A549 treated with DMSO at 1 μM for 4 hours (cell line): ENCODE measurements around the gene LRRC8E. TPM values are rescaled to one million over a fixed set of nuclear protein-coding genes. Genes with fewer than 3 reads are reported as not detected.

Source experiments
- total RNA-seq: library from RNA; stranded (reverse); fragments of 200-300 nt; extraction: Qiagen RNA extraction; gene quantifications from 5 replicates; pipeline ENCODE4 v1.2.3, GENCODE V29; 2022; ENCODE audit warnings: low read depth

LRRC8E gene
- 6.1 to 8.9 TPM (median 7.1 TPM) in 5 replicates for total RNA-seq

GRCh38 chr19:7888145-7888825, at the start of gene LRRC8E:
Gene LRRC8E, plus strand, starts transcription at chr19:7888510. Its CDS starts 7,094 bp downstream, at chr19:7895604.

GRCh38 chr19:7874076-7874896, 14.0 kb upstream of the LRRC8E start, which contains the start of gene PRR36:
Gene PRR36, minus strand, starts transcription at chr19:7874390. Its CDS starts 701 bp downstream, at chr19:7873689.

GRCh38 chr19:7903244-7904073, 15.1 kb downstream of the LRRC8E start, which contains the start of gene MAP2K7:
Gene MAP2K7, plus strand, starts transcription at chr19:7903877. Its CDS starts 68 bp downstream, at chr19:7903945.

GRCh38 chr19:7914598-7915045, 26.3 kb downstream of the LRRC8E start, which contains the start of gene TGFBR3L:
Gene TGFBR3L, plus strand, starts transcription at chr19:7914830.

DNA sequence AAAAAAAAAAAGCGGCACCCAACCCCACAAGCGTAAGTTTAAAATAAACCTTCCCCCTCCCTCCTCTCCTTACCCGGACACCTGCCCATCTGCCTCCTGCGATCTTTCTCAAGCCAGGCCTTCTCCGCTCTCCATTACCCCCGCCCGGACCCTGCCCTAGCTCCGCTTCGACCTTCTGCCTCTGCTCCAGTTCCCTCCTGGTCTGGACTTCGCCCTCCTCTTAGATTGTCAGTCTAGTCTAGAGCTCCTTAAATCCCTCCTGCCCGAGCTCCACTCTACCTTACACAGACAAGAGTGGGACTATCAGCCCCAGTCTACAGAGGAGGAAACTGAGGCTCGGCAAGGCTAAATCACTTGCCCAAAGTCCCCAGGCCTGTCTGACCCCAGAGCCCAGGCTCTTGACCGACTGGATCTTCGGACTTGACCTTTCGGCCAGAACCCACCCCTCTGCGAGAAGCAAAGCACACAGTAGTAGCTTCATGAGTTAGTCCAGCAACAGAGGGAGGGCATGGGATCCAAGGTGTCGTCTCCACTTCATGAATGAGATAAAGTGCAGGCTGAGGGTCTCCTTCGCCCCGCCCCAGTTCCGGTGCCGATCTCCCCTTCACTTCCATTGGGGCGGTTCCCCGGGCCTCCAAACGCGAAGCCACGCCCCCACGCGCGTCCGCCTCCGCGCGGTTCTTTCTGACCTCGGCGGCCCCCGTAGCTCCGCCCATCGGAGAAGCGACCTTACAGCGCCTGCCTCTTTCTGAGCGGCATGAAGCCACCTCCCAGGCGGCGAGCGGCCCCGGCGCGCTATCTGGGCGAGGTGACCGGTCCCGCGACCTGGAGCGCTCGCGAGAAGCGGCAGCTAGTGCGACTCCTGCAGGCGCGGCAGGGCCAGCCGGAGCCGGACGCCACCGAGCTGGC, 31.6 kb downstream of the LRRC8E start, which contains the start of gene SNAPC2:
Gene SNAPC2, plus strand, starts transcription at position 729 of the 909 bp plus-strand sequence. Its CDS starts 29 bp downstream, at position 758.

DNA sequence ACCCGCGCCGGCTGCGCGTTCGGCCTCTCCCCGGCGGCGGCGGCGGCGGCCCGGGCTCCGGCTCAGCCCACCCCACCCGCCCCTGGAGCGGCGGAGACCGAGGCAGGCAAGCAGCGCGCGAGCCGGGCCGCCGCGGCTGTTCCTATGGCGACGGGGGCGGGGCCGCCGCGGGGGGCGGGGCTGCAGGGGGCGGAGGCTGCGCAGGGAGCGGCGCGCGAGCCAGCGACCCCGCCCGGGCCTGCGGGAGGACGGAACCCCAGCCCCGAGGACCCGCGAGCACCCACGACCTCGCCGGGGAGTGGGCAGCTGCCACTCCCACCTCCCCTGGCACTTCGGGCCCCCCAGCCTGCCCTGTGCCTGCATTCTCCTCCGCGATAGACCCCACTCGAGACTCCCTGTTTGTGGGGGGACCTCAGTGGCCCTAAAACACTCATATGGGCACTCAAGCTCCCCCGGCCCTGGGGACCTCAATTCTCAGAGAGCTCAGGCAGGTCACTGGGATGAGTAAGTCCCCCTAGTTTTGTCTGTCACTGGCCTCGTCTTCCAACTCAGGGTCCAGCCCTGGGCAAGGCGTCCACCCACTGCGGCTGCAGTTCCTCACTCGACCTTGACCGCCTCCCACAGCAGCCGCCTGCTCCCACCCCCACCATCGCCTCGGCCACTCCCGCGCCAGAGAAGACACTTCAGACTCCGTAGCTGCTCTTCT, 37.9 kb downstream of the LRRC8E start, which contains the start of gene CTXN1:
Gene CTXN1, minus strand, starts transcription at position 115 of the 706 bp plus-strand sequence. CDS start 597 bp downstream, outside the sequence.

DNA sequence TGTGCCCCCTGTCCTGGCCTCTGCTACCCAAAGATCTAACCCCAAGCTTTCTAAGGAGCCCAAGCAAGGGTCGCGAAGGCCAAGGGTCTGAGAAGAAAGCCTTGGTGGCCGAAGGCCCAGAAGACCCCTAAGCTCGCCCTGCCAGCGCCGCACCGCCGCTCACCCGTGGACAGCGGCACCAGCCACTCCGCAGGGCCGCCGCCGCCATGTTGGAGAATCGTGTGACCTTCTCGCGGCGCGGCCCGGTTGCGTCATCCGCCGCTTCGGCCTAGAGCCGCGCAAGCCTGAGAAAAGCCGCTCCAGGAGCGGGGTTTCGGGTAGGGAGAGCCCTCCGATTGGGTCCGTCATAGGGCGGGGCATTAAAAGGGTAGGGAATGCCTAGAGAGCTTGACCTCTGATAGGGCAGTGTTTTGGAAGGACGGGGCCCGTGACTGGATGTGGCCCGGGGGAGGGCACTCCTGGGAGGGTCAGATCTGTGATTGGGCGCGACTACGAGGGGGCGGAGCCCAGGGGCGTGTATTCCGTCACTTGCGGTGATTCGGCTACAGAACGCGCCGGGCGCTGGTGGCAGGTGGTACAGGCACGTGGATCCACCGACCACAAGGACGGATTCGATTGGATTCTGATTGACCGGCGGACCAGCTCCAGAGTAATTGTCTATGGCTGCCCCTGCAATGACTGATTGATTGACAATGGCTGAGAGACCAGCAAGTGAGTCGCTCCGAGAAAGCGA, 55.3 kb downstream of the LRRC8E start, which contains the start of gene TIMM44:
Gene TIMM44, minus strand, starts transcription at position 223 of the 733 bp plus-strand sequence. Its CDS starts 15 bp downstream, at position 208.

Other genes with a start within 250 kb of the LRRC8E start
- not detected in 5 replicates for gene RETN, start 219.5 kb upstream of the LRRC8E start, total RNA-seq
- gene MCEMP1, start 211.4 kb upstream of the LRRC8E start, total RNA-seq: not detected in 5 replicates
- 43.8 to 95.6 TPM (median 89.8 TPM) in 5 replicates for gene TRAPPC5, start 207.7 kb upstream of the LRRC8E start, total RNA-seq
- gene FCER2, start 186.4 kb upstream of the LRRC8E start, total RNA-seq: not detected in 5 replicates
- gene CLEC4G, start 156.4 kb upstream of the LRRC8E start, total RNA-seq: not detected in 5 replicates
- not detected in 5 replicates for gene CD209, start 141.0 kb upstream of the LRRC8E start, total RNA-seq
- gene CLEC4M, start 125.3 kb upstream of the LRRC8E start, total RNA-seq: 0.06 TPM in 1 of 5 replicates, not detected in the others
- 1.3 to 1.7 TPM (median 1.5 TPM) in 5 replicates for gene EVI5L, start 58.3 kb upstream of the LRRC8E start, total RNA-seq
- gene PRR36, start 14.1 kb upstream of the LRRC8E start, total RNA-seq: 0.20 to 0.48 TPM (median 0.34 TPM) in 5 replicates
- gene MAP2K7, start 15.4 kb downstream of the LRRC8E start, total RNA-seq: 11.8 to 18.7 TPM (median 16.9 TPM) in 5 replicates
- gene TGFBR3L, start 26.3 kb downstream of the LRRC8E start, total RNA-seq: 0.52 to 1.8 TPM (median 1.7 TPM) in 5 replicates
- 19.9 to 29.9 TPM (median 28.1 TPM) in 5 replicates for gene SNAPC2, start 31.8 kb downstream of the LRRC8E start, total RNA-seq
- 10.0 to 22.5 TPM (median 17.0 TPM) in 5 replicates for gene CTXN1, start 37.6 kb downstream of the LRRC8E start, total RNA-seq
- gene TIMM44, start 55.2 kb downstream of the LRRC8E start, total RNA-seq: 23.8 to 33.8 TPM (median 29.2 TPM) in 5 replicates
- 69.1 to 74.2 TPM (median 72.4 TPM) in 5 replicates for gene ELAVL1, start 117.1 kb downstream of the LRRC8E start, total RNA-seq
- gene CCL25, start 164.2 kb downstream of the LRRC8E start, total RNA-seq: not detected in 5 replicates